Ramos (cell line): Measurements from ENCODE around the gene CABP4.

ENCODE experiments used
- in situ Hi-C: fragments of 300-500 bp; cut with MboI; formaldehyde crosslinking; loops from one replicate; pipeline ENCODE4 v1.14.3; 2022; ENCODE audit warnings: low sequenced_read_pairs; ENCODE audit not compliant: unreplicated experiment

CABP4 gene

GRCh38 chr11:67434395-67434881, 20.7 kb upstream of the CABP4 start:
- in situ Hi-C loops, result no loop called here

GRCh38 chr11:67435031-67435726, 20.0 kb upstream of the CABP4 start:
- in situ Hi-C loops, result no loop called here

GRCh38 chr11:67435727-67436458, 19.3 kb upstream of the CABP4 start:
- in situ Hi-C loops, result no loop called here

GRCh38 chr11:67436459-67437081, 18.6 kb upstream of the CABP4 start:
- in situ Hi-C loops, result no loop called here

- in situ Hi-C loops, result no loop called here
Observed at GRCh38 chr11:67437082-67437808, 17.9 kb upstream of the CABP4 start, which contains the start of gene PTPRCAP. PTPRCAP (minus strand) TSS chr11:67437682; CDS start chr11:67437619, 63 bp downstream.

GRCh38 chr11:67437809-67438157, 17.4 kb upstream of the CABP4 start:
- in situ Hi-C loops, result no loop called here

GRCh38 chr11:67438158-67438902, 16.8 kb upstream of the CABP4 start:
- in situ Hi-C loops, result no loop called here

GRCh38 chr11:67439321-67440228, 15.6 kb upstream of the CABP4 start:
- in situ Hi-C loops, result no loop called here

- in situ Hi-C loops, result no loop called here
Observed at GRCh38 chr11:67440229-67441097, 14.7 kb upstream of the CABP4 start.

- in situ Hi-C loops, result no loop called here
Observed at GRCh38 chr11:67441098-67441563, 14.0 kb upstream of the CABP4 start.

- in situ Hi-C loops, result no loop called here
Observed at GRCh38 chr11:67441731-67442351, 13.3 kb upstream of the CABP4 start.

- in situ Hi-C loops, result no loop called here
Observed at GRCh38 chr11:67442504-67443404, 12.4 kb upstream of the CABP4 start.

GRCh38 chr11:67445515-67445914, 9.6 kb upstream of the CABP4 start:
- in situ Hi-C loops, result no loop called here

GRCh38 chr11:67448220-67448609, 6.9 kb upstream of the CABP4 start:
- in situ Hi-C loops, result no loop called here

GRCh38 chr11:67449116-67449844, 5.9 kb upstream of the CABP4 start:
- in situ Hi-C loops, result no loop called here
